K562 (cell line): ENCODE results near the gene ZBTB16. TPM values are rescaled to one million over a fixed set of nuclear protein-coding genes. Genes with fewer than 3 reads are reported as not detected.

Source experiments
- ATAC-seq: fragments of 200-7000 bp; cut with Tn5 transposase; 3 replicates; pipeline ENCODE4 v1.9.1; 2020; ENCODE audit warnings: moderate library complexity
- BruUV-seq: library from RNA; stranded (reverse); fragments of 400-500 nt; replicated peaks from 2 replicates; lab custom pipeline; 2021; lab: Mats Ljungman, UMichigan
- CTCF ChIA-PET: fragments of 300-600 bp; formaldehyde crosslinking; extraction: SDS; loops from one replicate; lab custom pipeline; 2021; ENCODE audit warnings: low intra/inter-chr PET ratio; lab: Yijun Ruan, JAX
- POLR2A ChIA-PET: fragments of 300-600, 350-650 bp; sonication (Branson Sonifier 250); formaldehyde crosslinking; extraction: SDS; loops from one replicate; lab custom pipeline; 2021; ENCODE audit warnings: antibody characterized with exemption, inconsistent platforms; lab: Yijun Ruan, JAX
- DNase-seq, 4 experiments: peaks; one replicate each; pipeline versions ENCODE4 v3.0.0 to v3.0.0-alpha.2; 2011 to 2018; ENCODE audit warnings: low spot score in 3 of 4, mixed read lengths in 3 of 4; ENCODE audit errors: extremely low read depth in 1 of 4
- FAIRE-seq: peaks from 2 replicates; lab custom pipeline; 2011; peaks lifted over from hg19 to GRCh38; lab: Jason Lieb, UNC
- H2AFZ ChIP-seq: 2 replicates; pipeline ENCODE4 v1.6.0; 2011; ENCODE audit warnings: low read depth, low read length, control low read depth, inconsistent platforms
- H3K27ac ChIP-seq: fragments of 200-600 bp; 3 replicates; pipeline ENCODE4 v1.8.0; 2011; ENCODE audit warnings: low read depth, mild to moderate bottlenecking, control low read depth, inconsistent platforms, low read length, moderate library complexity, mixed read lengths; ENCODE audit errors: extremely low read depth
- H3K27me3 ChIP-seq, 2 experiments: fragments of 300-600 bp in 1 of 2; 2 replicates in 1 of 2; 3 replicates in 1 of 2; pipeline versions ENCODE4 v1.6.0 to v1.8.0; 2011; ENCODE audit warnings: inconsistent platforms in 2 of 2, low read length in 2 of 2, mild to moderate bottlenecking in 1 of 2, mixed read lengths in 1 of 2, moderate library complexity in 1 of 2; ENCODE audit not compliant: control insufficient read depth in 2 of 2, insufficient read depth in 2 of 2
- H3K36me3 ChIP-seq: fragments of 300-600 bp; 3 replicates; pipeline ENCODE4 v1.8.0; 2011; ENCODE audit warnings: mild to moderate bottlenecking, low read length, inconsistent platforms; ENCODE audit not compliant: control insufficient read depth, insufficient read depth
- H3K4me1 ChIP-seq, 2 experiments: fragments of 200-600 bp in 1 of 2; replicated peaks in 1 of 2; 2 replicates in 1 of 2; 3 replicates in 1 of 2; pipeline versions ENCODE4 v1.5.1 to v1.8.0; 2011; ENCODE audit warnings: inconsistent platforms in 2 of 2, low read length in 2 of 2, mild to moderate bottlenecking in 1 of 2, mixed read lengths in 1 of 2, moderate library complexity in 1 of 2; ENCODE audit not compliant: control insufficient read depth in 2 of 2, insufficient read depth in 2 of 2
- H3K4me2 ChIP-seq: 2 replicates; pipeline ENCODE4 v1.6.1; 2011; ENCODE audit warnings: low read length, control low read depth, inconsistent platforms, mixed read lengths; ENCODE audit not compliant: insufficient read depth
- H3K4me3 ChIP-seq: fragments of 200-600 bp; sonication (generic), shearing (Covaris generic); 2 replicates; pipeline ENCODE4 v1.5.1; 2016; ENCODE audit warnings: control low read depth, inconsistent platforms
- H3K79me2 ChIP-seq: fragments of 200-600 bp; 3 replicates; pipeline ENCODE4 v1.8.0; 2011; ENCODE audit warnings: low read length, inconsistent platforms; ENCODE audit not compliant: control insufficient read depth, insufficient read depth
- H3K9ac ChIP-seq, 2 experiments: 2 replicates each; pipeline versions ENCODE4 v1.6.0 to v1.6.1; 2011; ENCODE audit warnings: low read depth in 2 of 2, low read length in 2 of 2, control low read depth in 1 of 2, inconsistent platforms in 1 of 2, mild to moderate bottlenecking in 1 of 2, mixed read lengths in 1 of 2; ENCODE audit not compliant: insufficient read depth in 1 of 2
- H3K9me1 ChIP-seq: one replicate; pipeline ENCODE4 v1.6.0; 2011; ENCODE audit warnings: inconsistent platforms, mild to moderate bottlenecking, low read length, moderate library complexity; ENCODE audit not compliant: control insufficient read depth, insufficient read depth
- H3K9me3 ChIP-seq: replicated peaks from 2 replicates; pipeline ENCODE4 v1.5.1; 2011; ENCODE audit warnings: low read depth, low read length, inconsistent platforms; ENCODE audit not compliant: control insufficient read depth, insufficient read depth
- H4K20me1 ChIP-seq: replicated peaks from 2 replicates; pipeline ENCODE4 v1.6.1; 2011; ENCODE audit warnings: low read length, inconsistent platforms, mixed read lengths; ENCODE audit not compliant: control insufficient read depth, insufficient read depth
- CBX1 ChIP-seq: sonication (generic); IDR thresholded peaks from 2 replicates; pipeline ENCODE4 v1.6.1; 2016; ENCODE audit warnings: antibody characterized with exemption, low read depth, mild to moderate bottlenecking
- CREM ChIP-seq: IDR thresholded peaks from 2 replicates; pipeline ENCODE4 v1.6.1; 2014; ENCODE audit warnings: antibody characterized with exemption, low read depth
- TRIM28 ChIP-seq: fragments of 450-650 bp; IDR thresholded peaks from 2 replicates; pipeline ENCODE4 v1.6.1; 2017
- ZNF57 ChIP-seq: fragments of 450-650 bp; formaldehyde crosslinking; IDR thresholded peaks from 2 replicates; pipeline ENCODE4 v1.4.0; 2020; ENCODE audit warnings: mild to moderate bottlenecking, moderate library complexity
- WGBS: fragments of 100-300 bp; shearing (Covaris generic); methylation state at CpG from one replicate; pipeline ENCODE4 v1.1.6; 2016; ENCODE audit warnings: low coverage, mixed read lengths; ENCODE audit not compliant: insufficient coverage; ENCODE audit errors: missing lambda C conversion rate; 5-methylcytosine and 5-hydroxymethylcytosine counted together
- in situ Hi-C: fragments of 300-500 bp; cut with MboI; formaldehyde crosslinking; loops from 4 replicates; pipeline ENCODE4 v1.15.0; 2018; ENCODE audit warnings: inconsistent platforms, mixed read lengths
- intact Hi-C: fragments of 100-400 bp; cut with micrococcal nuclease; formaldehyde crosslinking; loops from 2 replicates; pipeline ENCODE4 v1.14.2; 2022
- polyA plus RNA-seq, 8 experiments: library from polyadenylated mRNA; depleted of rRNA in 4 of 8; stranded (reverse) in 5 of 8; unstranded in 3 of 8; fragments of >200 nt; fragmentation: Nextera tagmentation in 2 of 8; fragmentation: Illumina TruSeq in 1 of 8; extraction: Ambion mirVana in 2 of 8; extraction: Trizol in 1 of 8; gene quantifications; 2 replicates each; pipeline versions ENCODE4 v1.2.1 to v1.2.3, GENCODE V29; 2011 to 2014; ENCODE audit warnings: inconsistent platforms in 1 of 8, missing spikeins in 1 of 8
- total RNA-seq, 7 experiments: library from RNA; depleted of rRNA in 6 of 7; stranded (reverse); fragments of >200 nt in 6 of 7; fragmentation: Illumina TruSeq in 2 of 7; extraction: Trizol in 2 of 7; gene quantifications; 2 replicates each; pipeline versions ENCODE4 v1.2.1 to v1.2.3, GENCODE V29; 2011 to 2021; ENCODE audit warnings: low replicate concordance in 1 of 7
- TF ChIP-seq, protein P1 (sequence below): IDR thresholded peaks from 2 replicates; pipeline ENCODE4 v1.6.1; 2011; ENCODE audit not compliant: insufficient read length; ENCODE audit errors: extremely low read depth

The ZBTB16 gene
- total and polyA plus RNA-seq, 9 of the 15 experiments (the other 6 are each of a cell fraction or from before 2014, with no cell fraction given): 0.06 to 0.40 (median 0.24) TPM; not detected in 4

- TF ChIP-seq CREM (no peak), TRIM28 (no peak), ZNF57 (CRISPR knock-in tag) (no peak)
- TF ChIP-seq, protein P1, sequence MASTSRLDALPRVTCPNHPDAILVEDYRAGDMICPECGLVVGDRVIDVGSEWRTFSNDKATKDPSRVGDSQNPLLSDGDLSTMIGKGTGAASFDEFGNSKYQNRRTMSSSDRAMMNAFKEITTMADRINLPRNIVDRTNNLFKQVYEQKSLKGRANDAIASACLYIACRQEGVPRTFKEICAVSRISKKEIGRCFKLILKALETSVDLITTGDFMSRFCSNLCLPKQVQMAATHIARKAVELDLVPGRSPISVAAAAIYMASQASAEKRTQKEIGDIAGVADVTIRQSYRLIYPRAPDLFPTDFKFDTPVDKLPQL: no peak
Measured at GRCh38 chr11:114287154-114287553, 227.6 kb downstream of the ZBTB16 start (continued).

DNA sequence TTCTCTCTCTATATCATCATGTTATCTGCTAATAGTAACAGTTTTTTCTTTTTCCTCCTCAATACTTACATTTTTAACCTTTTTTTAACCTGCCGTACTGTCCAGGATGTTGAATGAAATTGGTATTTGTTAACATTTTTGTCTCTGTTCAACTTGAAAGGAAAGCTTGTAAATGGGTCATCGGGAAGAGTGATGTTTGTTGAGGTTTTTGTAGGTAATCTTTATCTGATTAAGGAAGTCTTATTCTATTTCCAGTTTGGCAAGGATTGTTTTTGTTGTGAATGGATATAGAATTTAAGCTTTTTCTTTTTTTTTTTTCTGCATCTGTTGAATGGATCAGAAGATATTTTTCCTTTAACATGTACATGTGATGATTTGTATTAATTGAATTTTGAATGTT is 228.6 kb downstream of the ZBTB16 start:
- no peaks in the 10 kb centered on the region for H3K79me2 ChIP-seq
- intact Hi-C loops: no loop called here
- peaks cover 0 to 17% of the 10 kb centered on the region in 2 experiments; a peak in 4 of 5 replicates for H3K4me1 ChIP-seq
- no peak overlapping the region for H2AFZ ChIP-seq
- in situ Hi-C loops: loop anchor here (10.0 kb wide), 2 partner anchors 477 to 1453 kb away; no protein-coding TSS in a partner anchor
- no peaks in the 10 kb centered on the region for H4K20me1 ChIP-seq
- DNase-seq (no peak), FAIRE-seq (no peak), ATAC-seq (no peak)
- H3K9me3 ChIP-seq: no peaks in the 10 kb centered on the region
- no peaks in the 10 kb centered on the region for H3K9me1 ChIP-seq
- TF ChIP-seq CBX1: no peak
- no peak overlapping the region for H3K27ac ChIP-seq
- H3K4me3 ChIP-seq: no peak overlapping the region
- no peak overlapping the region for H3K9ac ChIP-seq
- no peaks in the 10 kb centered on the region for H3K36me3 ChIP-seq
- CTCF ChIA-PET: no interaction called here
- no peak overlapping the region for H3K4me2 ChIP-seq
- WGBS: 64% methylated on average over 2 of the region's 2 CpGs
- POLR2A ChIA-PET: interaction anchor here (0.6 kb wide), 1 partner anchor 419 kb away, joined by 3 read pairs; no protein-coding TSS in a partner anchor
- no peaks in the 10 kb centered on the region for H3K27me3 ChIP-seq
- no TSS peak for BruUV-seq
